Effector memory CD4-positive, alpha-beta T cell (primary cell): ENCODE data around the gene BEST1.
"Not testable (repeated sequence)": the region's sequence is repeated elsewhere in the genome, so short reads cannot be mapped to it uniquely, and the experiment has no call there.

ENCODE experiments used
- DNase-seq, 3 donors: peaks; one replicate each; pipeline ENCODE4 v3.0.0-alpha.2; 2020
- H3K27ac ChIP-seq: 2 replicates; pipeline ENCODE4 v1.7.0; 2013; ENCODE audit warnings: mild to moderate bottlenecking, low read length, moderate library complexity; ENCODE audit not compliant: insufficient read depth, poor library complexity, severe bottlenecking
- H3K27me3 ChIP-seq: replicated peaks from 2 replicates; pipeline ENCODE4 v1.7.0; 2013; ENCODE audit warnings: mild to moderate bottlenecking, low read length; ENCODE audit not compliant: insufficient read depth, control insufficient read depth, poor library complexity, severe bottlenecking
- H3K36me3 ChIP-seq: 2 replicates; pipeline ENCODE4 v1.7.0; 2013; ENCODE audit warnings: mild to moderate bottlenecking, low read length, moderate library complexity; ENCODE audit not compliant: control insufficient read depth, insufficient read depth
- H3K4me1 ChIP-seq: 2 replicates; pipeline ENCODE4 v1.7.0; 2013; ENCODE audit warnings: low read length, mild to moderate bottlenecking; ENCODE audit not compliant: control insufficient read depth, insufficient read depth, poor library complexity, severe bottlenecking
- H3K4me3 ChIP-seq: 2 replicates; pipeline ENCODE4 v1.7.0; 2013; ENCODE audit warnings: low read length, low read depth, mild to moderate bottlenecking; ENCODE audit not compliant: insufficient read depth, poor library complexity, severe bottlenecking
- H3K9me3 ChIP-seq: 2 replicates; pipeline ENCODE4 v1.7.0; 2013; ENCODE audit warnings: mild to moderate bottlenecking, low read length, moderate library complexity; ENCODE audit not compliant: control insufficient read depth

BEST1 gene

GRCh38 chr11:62001450-62002191 is 51.5 kb downstream of the BEST1 start:
- Histone ChIP-seq H3K27me3 (no peaks in the 10 kb centered on the region), H3K36me3 (no peaks in the 10 kb centered on the region), H3K4me1 (no peaks in the 10 kb centered on the region), H3K4me3 (no peak overlapping the region), H3K9me3 (peaks cover 3% of the 10 kb centered on the region), H3K27ac (no peak overlapping the region)
- DNase-seq, result no peak

GRCh38 chr11:62002283-62002682 is 52.1 kb downstream of the BEST1 start:
- not testable (repeated sequence) for H3K27me3 ChIP-seq, H3K4me3 ChIP-seq, H3K4me1 ChIP-seq, H3K27ac ChIP-seq, H3K9me3 ChIP-seq, DNase-seq, H3K36me3 ChIP-seq

- Histone ChIP-seq H3K4me1 (no peaks in the 10 kb centered on the region), H3K4me3 (no peak overlapping the region), H3K27ac (no peak overlapping the region), H3K36me3 (no peaks in the 10 kb centered on the region), H3K9me3 (peaks cover 3% of the 10 kb centered on the region), H3K27me3 (no peaks in the 10 kb centered on the region)
- DNase-seq, result no peak
Measured at GRCh38 chr11:62004473-62004872, 54.3 kb downstream of the BEST1 start.

DNA sequence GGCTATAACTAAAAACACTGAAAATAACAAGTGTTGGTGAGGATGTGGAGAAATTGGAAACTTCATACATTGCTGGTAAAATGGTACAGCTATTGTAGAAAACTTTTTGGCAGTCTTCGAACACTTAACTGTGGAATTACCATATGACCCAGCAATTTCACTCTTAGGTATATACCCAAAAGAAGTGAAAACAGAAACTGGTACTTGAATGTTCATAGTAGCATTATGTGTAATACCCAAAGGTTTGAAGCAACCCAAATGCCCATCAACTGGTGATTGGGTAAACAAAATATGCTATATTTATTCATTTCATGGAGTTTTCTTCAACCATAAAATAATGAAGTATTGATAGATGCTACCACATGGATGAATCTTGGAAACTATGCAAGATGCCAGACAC is 58.0 kb downstream of the BEST1 start:
- no peak for DNase-seq
- Histone ChIP-seq H3K4me1 (no peaks in the 10 kb centered on the region), H3K27me3 (no peaks in the 10 kb centered on the region), H3K4me3 (no peak overlapping the region), H3K36me3 (no peaks in the 10 kb centered on the region), H3K27ac (no peak overlapping the region), H3K9me3 (no peaks in the 10 kb centered on the region)

GRCh38 chr11:62010935-62011528 is 60.9 kb downstream of the BEST1 start:
- DNase-seq, result no peak
- Histone ChIP-seq H3K27me3 (no peaks in the 10 kb centered on the region), H3K4me1 (no peaks in the 10 kb centered on the region), H3K9me3 (no peaks in the 10 kb centered on the region), H3K36me3 (no peaks in the 10 kb centered on the region), H3K4me3 (no peak overlapping the region), H3K27ac (no peak overlapping the region)

- no peaks in the 10 kb centered on the region for H3K4me1 ChIP-seq
- H3K9me3 ChIP-seq, result no peaks in the 10 kb centered on the region
- H3K27me3 ChIP-seq, result no peaks in the 10 kb centered on the region
- no peak overlapping the region for H3K4me3 ChIP-seq
- no peak overlapping the region for H3K27ac ChIP-seq
- no peaks in the 10 kb centered on the region for H3K36me3 ChIP-seq
- DNase-seq, result no peak
Measured at GRCh38 chr11:62011881-62012280, 61.7 kb downstream of the BEST1 start.

DNA sequence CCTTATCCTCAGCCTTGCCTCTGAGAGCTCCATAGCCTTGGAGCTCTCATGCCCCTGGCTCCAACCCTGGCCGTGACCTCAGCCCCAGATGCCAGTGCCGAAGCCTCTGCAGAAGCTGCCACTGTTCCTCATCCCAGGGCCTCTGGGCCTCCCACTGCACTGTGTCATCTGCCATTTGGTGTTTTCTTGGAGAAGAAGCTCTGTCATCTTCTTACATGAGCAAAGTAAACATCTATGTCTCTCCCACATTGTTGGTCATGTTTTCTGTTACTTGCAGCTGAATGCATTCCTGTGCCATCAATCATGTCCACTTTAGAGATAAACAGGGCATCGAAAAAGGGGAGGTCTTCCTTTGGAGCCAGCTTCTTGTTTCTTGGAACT is 62.3 kb downstream of the BEST1 start:
- H3K27me3 ChIP-seq, result no peaks in the 10 kb centered on the region
- H3K4me3 ChIP-seq, result no peak overlapping the region
- H3K9me3 ChIP-seq, result no peaks in the 10 kb centered on the region
- H3K36me3 ChIP-seq, result no peaks in the 10 kb centered on the region
- no peak for DNase-seq
- H3K27ac ChIP-seq, result no peak overlapping the region
- H3K4me1 ChIP-seq, result no peaks in the 10 kb centered on the region

DNA sequence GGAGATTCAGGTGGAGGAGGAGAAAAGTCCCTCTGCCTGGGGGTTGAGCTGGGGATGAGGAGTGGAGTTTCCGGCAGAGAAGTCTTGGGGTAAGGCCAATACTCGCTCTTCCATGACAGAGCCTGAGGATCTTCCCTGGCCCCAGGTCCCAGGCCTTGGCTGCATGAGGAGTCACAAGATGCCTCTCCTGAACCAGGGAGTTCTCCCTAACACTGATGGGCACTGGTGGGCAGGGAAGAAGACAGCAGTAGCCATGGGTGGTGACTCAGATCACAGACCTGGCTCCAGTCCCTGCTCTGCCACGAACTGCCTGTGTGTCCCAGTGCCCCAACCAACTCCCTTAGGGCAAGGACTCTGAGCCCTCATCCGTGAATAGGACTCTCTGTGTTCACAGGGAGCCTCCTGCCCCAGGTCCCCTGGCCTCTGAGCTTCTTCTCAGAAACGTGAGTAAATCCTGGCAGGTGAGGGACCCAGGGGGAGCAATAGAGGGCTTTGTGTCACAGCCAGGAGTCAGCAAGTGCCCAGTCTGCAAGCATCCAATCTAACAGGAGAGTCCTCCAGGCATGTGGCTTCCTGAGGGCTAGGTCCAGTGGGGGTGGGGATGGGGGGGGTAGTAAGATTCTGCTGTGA is 62.8 kb downstream of the BEST1 start:
- H3K4me1 ChIP-seq, result no peaks in the 10 kb centered on the region
- no peaks in the 10 kb centered on the region for H3K36me3 ChIP-seq
- H3K9me3 ChIP-seq, result no peaks in the 10 kb centered on the region
- H3K27ac ChIP-seq, result no peak overlapping the region
- no peaks in the 10 kb centered on the region for H3K27me3 ChIP-seq
- H3K4me3 ChIP-seq, result no peak overlapping the region
- no peak for DNase-seq
